MM.1S (cell line): ENCODE results near the gene NDST4.

Experiments
- EZH2 ChIP-seq: fragments of 300-600 bp; sonication (generic); optimal IDR thresholded peaks from 2 replicates; pipeline ENCODE3; 2017; ENCODE audit warnings: low read depth, mild to moderate bottlenecking, antibody characterized with exemption, low read length, mixed read lengths
- TF ChIP-seq, protein P1 (sequence below): fragments of 300-600 bp; sonication (generic); IDR thresholded peaks from 2 replicates; pipeline ENCODE4 v1.5.1; 2016; ENCODE audit warnings: antibody characterized with exemption, low read length, mixed read lengths

DNA sequence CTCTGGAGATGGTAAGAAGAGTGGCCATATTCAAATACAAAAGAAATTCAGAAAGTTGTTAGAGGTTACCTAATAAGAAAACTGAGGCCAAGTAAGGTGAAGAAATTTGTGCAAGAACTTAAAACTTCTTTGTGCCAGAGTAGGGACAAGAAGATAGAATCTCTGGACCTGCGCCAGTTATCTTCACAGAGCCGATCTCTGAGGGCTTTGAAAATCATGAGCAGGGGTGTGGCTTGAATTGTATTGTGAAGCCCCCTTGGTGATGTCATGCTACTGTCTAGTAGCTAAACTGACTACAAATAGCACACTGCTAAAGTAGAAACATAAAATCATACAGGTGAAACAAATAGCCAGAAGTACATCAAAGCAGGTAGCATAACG lies 330.2 kb downstream of the NDST4 start:
- TF ChIP-seq, protein P1, sequence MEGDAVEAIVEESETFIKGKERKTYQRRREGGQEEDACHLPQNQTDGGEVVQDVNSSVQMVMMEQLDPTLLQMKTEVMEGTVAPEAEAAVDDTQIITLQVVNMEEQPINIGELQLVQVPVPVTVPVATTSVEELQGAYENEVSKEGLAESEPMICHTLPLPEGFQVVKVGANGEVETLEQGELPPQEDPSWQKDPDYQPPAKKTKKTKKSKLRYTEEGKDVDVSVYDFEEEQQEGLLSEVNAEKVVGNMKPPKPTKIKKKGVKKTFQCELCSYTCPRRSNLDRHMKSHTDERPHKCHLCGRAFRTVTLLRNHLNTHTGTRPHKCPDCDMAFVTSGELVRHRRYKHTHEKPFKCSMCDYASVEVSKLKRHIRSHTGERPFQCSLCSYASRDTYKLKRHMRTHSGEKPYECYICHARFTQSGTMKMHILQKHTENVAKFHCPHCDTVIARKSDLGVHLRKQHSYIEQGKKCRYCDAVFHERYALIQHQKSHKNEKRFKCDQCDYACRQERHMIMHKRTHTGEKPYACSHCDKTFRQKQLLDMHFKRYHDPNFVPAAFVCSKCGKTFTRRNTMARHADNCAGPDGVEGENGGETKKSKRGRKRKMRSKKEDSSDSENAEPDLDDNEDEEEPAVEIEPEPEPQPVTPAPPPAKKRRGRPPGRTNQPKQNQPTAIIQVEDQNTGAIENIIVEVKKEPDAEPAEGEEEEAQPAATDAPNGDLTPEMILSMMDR, result no peak
- no peak for TF ChIP-seq EZH2
